A204.1 (cell line): ENCODE measurements around the gene TANC1.

ENCODE experiments used
- FAIRE-seq: peaks from 2 replicates; lab custom pipeline; 2012; peaks lifted over from hg19 to GRCh38; lab: Jason Lieb, UNC

TANC1 gene

GRCh38 chr2:159063677-159064076 is 95.2 kb downstream of the TANC1 start:
- FAIRE-seq, result no peak

DNA sequence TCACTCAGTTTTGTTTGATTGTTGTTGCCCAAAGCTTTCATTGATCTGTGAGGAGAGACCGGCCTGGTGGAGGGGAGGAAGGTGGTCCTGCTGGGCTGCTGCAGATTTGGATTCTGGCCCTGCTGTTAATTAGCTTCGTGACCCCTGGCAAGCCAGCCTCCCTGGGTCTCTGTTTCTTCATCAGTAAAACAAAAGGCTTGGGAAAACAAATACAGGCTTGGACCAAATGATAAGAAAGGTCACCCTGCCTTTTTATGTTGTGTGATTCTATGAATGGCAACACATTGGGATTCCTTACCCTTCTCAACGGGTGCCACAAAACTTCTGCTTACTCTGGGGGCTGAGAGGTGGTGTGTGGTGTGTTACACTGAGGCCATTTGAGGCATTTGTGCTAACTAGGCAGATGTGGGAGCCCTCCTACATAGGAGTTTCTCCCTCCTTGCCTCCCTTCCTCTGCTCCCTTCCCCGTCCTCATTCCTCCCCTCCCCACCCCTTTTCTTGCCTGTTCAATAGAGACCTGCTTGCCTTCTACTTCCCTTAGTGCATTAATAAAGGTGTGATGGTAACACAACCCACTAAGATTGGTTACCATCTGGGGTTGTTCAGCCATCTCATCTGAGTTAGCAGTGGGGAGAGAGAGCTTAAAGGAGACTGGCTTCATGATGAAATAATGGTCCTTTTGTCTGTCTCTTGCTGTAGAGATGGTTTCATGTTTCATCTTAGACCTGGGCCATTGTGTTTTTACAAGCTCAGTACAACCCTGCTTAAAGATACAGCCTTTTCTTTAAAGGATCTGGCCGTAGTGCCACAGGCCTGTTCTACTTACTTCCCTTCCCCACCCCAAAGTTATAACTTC is 96.2 kb downstream of the TANC1 start:
- FAIRE-seq, result no peak

DNA sequence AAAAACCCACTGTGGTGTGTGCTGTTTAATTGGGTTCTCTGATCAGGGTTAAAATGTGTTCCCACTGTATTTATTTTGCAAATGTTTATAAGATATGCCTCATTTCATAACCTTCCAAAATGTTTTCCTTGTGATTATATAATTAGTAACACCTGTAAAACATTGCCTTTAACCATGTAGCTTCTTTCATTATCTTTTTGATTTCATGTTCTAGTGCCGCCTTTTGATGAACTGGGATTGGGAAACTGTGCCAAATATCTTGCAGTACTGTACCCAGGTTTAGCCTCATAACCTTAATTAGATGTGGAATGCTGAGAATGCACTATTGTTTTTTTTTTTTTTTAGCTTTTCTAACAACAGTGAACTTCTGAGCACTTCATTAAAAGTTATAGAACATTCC is 96.9 kb downstream of the TANC1 start:
- no peak for FAIRE-seq

GRCh38 chr2:159065891-159066290 is 97.5 kb downstream of the TANC1 start:
- FAIRE-seq, result no peak

- FAIRE-seq, result peak; percentile 16
These were observed 98.2 kb downstream of the TANC1 start for GRCh38 chr2:159066541-159067156.

GRCh38 chr2:159067971-159068370 is 99.5 kb downstream of the TANC1 start:
- no peak for FAIRE-seq

GRCh38 chr2:159069229-159069628 is 100.8 kb downstream of the TANC1 start:
- FAIRE-seq, result no peak

DNA sequence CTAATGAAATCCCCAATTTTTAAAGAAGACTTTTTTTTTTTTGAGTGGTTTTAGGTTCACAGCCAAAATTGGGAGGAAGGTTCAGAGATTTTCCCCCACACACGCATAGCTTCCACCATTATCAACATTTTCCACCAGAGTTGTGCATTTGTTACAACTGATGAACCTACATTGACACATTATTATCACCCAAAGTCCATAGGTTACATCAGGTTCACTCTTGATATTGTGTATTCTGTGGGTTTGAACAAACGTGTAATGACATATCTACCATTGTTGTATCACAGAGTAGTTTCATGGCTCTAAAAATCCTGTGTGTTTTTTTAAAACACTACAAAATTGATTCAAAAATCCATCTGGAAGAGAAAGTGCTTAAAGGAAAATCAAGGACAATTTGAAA is 101.8 kb downstream of the TANC1 start:
- no peak for FAIRE-seq

- no peak for FAIRE-seq
These were observed 102.9 kb downstream of the TANC1 start for GRCh38 chr2:159071190-159071915.

DNA sequence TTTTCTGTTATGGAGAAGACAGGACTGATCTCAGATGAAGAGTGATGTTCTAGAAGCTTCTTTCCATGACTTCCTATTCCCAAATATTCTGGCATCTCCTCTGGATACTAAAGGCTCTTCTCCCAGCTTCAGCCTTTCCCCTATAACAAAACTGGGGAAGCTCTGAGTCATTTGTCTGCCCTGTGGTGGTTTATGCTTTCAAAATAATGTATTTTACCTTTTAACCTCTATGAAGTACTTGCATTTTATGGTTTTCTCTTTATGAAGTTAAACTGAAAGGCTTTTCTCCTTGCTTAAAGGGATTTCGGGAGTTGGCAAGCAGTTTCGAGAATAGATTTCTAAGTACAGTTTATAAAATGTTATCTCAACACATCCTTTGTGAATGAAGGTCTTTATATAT is 104.4 kb downstream of the TANC1 start:
- FAIRE-seq, result no peak

- FAIRE-seq, result no peak
These were observed 104.8 kb downstream of the TANC1 start for GRCh38 chr2:159073256-159073655.

- no peak for FAIRE-seq
These were observed 106.2 kb downstream of the TANC1 start for GRCh38 chr2:159074605-159075004.

- no peak for FAIRE-seq
These were observed 107.3 kb downstream of the TANC1 start for GRCh38 chr2:159075727-159076126.

- no peak for FAIRE-seq
These were observed 107.8 kb downstream of the TANC1 start for GRCh38 chr2:159076241-159076640.

DNA sequence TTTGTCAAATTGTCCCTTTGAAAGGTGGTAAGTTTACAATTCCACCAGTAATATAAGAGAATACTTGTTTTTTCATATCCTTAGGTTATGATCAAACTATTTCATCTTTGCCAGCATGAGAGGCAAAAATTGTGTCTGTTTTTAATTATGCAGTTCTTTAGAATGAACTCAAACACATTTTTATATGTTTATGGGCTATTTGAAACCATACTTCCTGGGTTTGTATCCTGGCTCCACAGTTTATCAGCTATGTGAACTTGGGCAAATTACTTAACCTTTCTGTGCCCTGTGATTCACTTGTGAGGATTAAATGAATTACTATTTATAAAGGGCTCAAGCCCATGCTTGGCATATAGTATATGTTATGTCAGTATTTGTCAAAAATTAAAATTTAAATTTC is 109.4 kb downstream of the TANC1 start:
- no peak for FAIRE-seq

- no peak for FAIRE-seq
These were observed 110.0 kb downstream of the TANC1 start for GRCh38 chr2:159078443-159078842.

DNA sequence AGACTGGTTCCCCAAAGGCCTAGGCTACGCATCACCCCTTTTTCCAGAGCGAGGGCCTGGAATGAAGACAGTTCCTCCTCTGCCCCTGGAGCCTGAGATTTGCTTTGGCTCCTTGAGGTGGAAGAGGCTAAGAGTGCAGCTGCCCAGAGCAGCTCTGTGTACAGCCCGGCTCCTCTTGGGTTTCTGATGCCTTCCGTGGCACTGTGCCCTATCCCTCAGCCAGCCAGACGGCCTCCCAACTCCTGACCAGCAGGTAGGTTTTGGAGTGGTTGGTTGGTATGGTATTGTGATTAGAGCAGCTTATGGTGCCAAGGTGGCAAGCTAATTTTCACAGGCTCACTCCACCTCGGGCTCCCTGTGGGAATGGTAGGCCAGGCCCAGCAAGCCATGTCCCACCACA is 112.2 kb downstream of the TANC1 start:
- FAIRE-seq, result no peak

GRCh38 chr2:159082119-159082518 is 113.7 kb downstream of the TANC1 start:
- no peak for FAIRE-seq

- FAIRE-seq, result no peak
These were observed 116.2 kb downstream of the TANC1 start for GRCh38 chr2:159084384-159085370.

DNA sequence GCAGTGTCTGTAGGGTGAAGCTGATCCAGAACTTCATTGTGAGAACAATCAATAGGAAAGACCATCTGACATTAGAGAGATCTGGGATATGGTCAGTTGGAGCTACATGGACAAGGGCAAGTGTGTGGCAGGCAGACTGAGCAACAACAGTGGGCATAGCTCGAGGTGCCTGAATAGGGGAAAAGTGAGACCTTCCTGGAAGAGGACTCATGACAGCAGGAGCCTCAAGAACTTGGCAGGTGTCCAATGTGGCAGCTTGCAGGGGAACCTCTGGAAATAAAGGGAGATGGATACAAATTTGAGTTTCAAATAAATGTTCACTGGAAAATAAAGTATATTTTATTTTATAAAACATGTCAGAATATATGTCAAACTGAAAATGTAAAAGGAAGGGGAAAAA is 117.9 kb downstream of the TANC1 start:
- no peak for FAIRE-seq

- FAIRE-seq, result no peak
These were observed 118.4 kb downstream of the TANC1 start for GRCh38 chr2:159086826-159087225.

- FAIRE-seq, result no peak
These were observed 120.5 kb downstream of the TANC1 start for GRCh38 chr2:159088906-159089305.
